PC-3 (cell line): ENCODE data around the gene SORBS2. TPM values are rescaled to one million over a fixed set of nuclear protein-coding genes. Genes with fewer than 3 reads are reported as not detected.

Source experiments
- ATAC-seq: fragments of 200-7000 bp; cut with Tn5 transposase; 2 replicates; pipeline ENCODE4 v1.9.1; 2020; ENCODE audit warnings: mild to moderate bottlenecking, moderate library complexity
- BruUV-seq: library from RNA; stranded (reverse); fragments of 400-500 nt; replicated peaks from 2 replicates; lab custom pipeline; 2021; lab: Mats Ljungman, UMichigan
- CTCF ChIA-PET: fragments of 300-600 bp; sonication (Branson Sonifier 250); formaldehyde crosslinking; loops from one replicate; lab custom pipeline; 2022; ENCODE audit warnings: antibody characterized with exemption; lab: Charles Lee
- POLR2A ChIA-PET: fragments of 300-600 bp; sonication (Branson Sonifier 250); formaldehyde crosslinking; loops from one replicate; lab custom pipeline; 2022; ENCODE audit warnings: antibody characterized with exemption; ENCODE audit not compliant: unreplicated experiment; lab: Charles Lee
- DNase-seq: peaks from one replicate; pipeline ENCODE4 v3.0.0-alpha.2; 2015
- H2AFZ ChIP-seq: fragments of 300-600 bp; sonication (generic); 2 replicates; pipeline ENCODE4 v1.6.0; 2016; ENCODE audit warnings: antibody characterized with exemption, low read length
- H3F3A ChIP-seq: fragments of 300-600 bp; sonication (generic); one replicate; pipeline ENCODE4 v1.6.0; 2017; ENCODE audit warnings: antibody characterized with exemption, low read length, control low read depth, mild to moderate bottlenecking; ENCODE audit not compliant: unreplicated experiment
- H3K27ac ChIP-seq: fragments of 300-600 bp; sonication (generic); 2 replicates; pipeline ENCODE4 v1.5.1; 2016; ENCODE audit warnings: mild to moderate bottlenecking, low read length
- H3K27me3 ChIP-seq: fragments of 300-600 bp; sonication (generic); 2 replicates; pipeline ENCODE4 v1.6.1; 2016; ENCODE audit warnings: low read length, mixed read lengths
- H3K36me3 ChIP-seq: fragments of 300-600 bp; sonication (generic); 2 replicates; pipeline ENCODE4 v1.6.1; 2016; ENCODE audit warnings: low read depth, mixed run types, low read length, mixed read lengths
- H3K4me1 ChIP-seq: fragments of 300-600 bp; sonication (generic); 2 replicates; pipeline ENCODE4 v1.5.1; 2016; ENCODE audit warnings: low read length; ENCODE audit not compliant: insufficient read depth
- H3K4me2 ChIP-seq: fragments of 300-600 bp; sonication (generic); 2 replicates; pipeline ENCODE4 v1.6.0; 2016; ENCODE audit warnings: low read length
- H3K4me3 ChIP-seq: fragments of 300-600 bp; sonication (generic); 2 replicates; pipeline ENCODE4 v1.5.1; 2016; ENCODE audit warnings: mild to moderate bottlenecking, low read length, mixed read lengths
- H3K79me2 ChIP-seq: fragments of 300-600 bp; sonication (generic); 2 replicates; pipeline ENCODE4 v1.6.1; 2017; ENCODE audit warnings: low read length, mixed read lengths
- H3K9ac ChIP-seq: fragments of 300-600 bp; sonication (generic); 2 replicates; pipeline ENCODE4 v1.6.0; 2016; ENCODE audit warnings: mild to moderate bottlenecking, low read length
- H3K9me2 ChIP-seq: fragments of 300-600 bp; sonication (generic); replicated peaks from 2 replicates; pipeline ENCODE4 v1.6.1; 2016; ENCODE audit warnings: mixed run types, low read length, mixed read lengths
- H3K9me3 ChIP-seq: fragments of 300-600 bp; sonication (generic); 2 replicates; pipeline ENCODE4 v1.6.1; 2016; ENCODE audit warnings: low read length, mixed read lengths
- H4K20me1 ChIP-seq: fragments of 300-600 bp; sonication (generic); 2 replicates; pipeline ENCODE4 v1.6.1; 2016; ENCODE audit warnings: low read length, mixed read lengths
- EZH2 ChIP-seq: fragments of 300-600 bp; sonication (generic); IDR thresholded peaks from one replicate; pipeline ENCODE4 v1.6.1; 2017; ENCODE audit warnings: antibody characterized with exemption, mild to moderate bottlenecking, low read length; ENCODE audit not compliant: unreplicated experiment
- EZH2phosphoT487 ChIP-seq: fragments of 300-600 bp; sonication (generic); IDR thresholded peaks from 2 replicates; pipeline ENCODE4 v1.6.1; 2018; ENCODE audit warnings: mild to moderate bottlenecking, antibody characterized with exemption, low read length, borderline replicate concordance
- intact Hi-C: fragments of 100-400 bp; cut with micrococcal nuclease; formaldehyde crosslinking; loops from 2 replicates; pipeline ENCODE4 v1.9.0; 2023
- total RNA-seq: library from RNA; depleted of rRNA; stranded (reverse); fragments of >200 nt; gene quantifications from 2 replicates; pipeline ENCODE4 v1.2.3, GENCODE V29; 2014
- TF ChIP-seq, protein P1 (sequence below): fragments of 300-600 bp; sonication (generic); conservative IDR thresholded peaks from 2 replicates; pipeline ENCODE4 v1.5.1; 2017; ENCODE audit warnings: antibody characterized with exemption, low read depth, mild to moderate bottlenecking, low read length

SORBS2 gene
- total RNA-seq, 1 experiment from 2014 or later: 3.6 TPM

DNA sequence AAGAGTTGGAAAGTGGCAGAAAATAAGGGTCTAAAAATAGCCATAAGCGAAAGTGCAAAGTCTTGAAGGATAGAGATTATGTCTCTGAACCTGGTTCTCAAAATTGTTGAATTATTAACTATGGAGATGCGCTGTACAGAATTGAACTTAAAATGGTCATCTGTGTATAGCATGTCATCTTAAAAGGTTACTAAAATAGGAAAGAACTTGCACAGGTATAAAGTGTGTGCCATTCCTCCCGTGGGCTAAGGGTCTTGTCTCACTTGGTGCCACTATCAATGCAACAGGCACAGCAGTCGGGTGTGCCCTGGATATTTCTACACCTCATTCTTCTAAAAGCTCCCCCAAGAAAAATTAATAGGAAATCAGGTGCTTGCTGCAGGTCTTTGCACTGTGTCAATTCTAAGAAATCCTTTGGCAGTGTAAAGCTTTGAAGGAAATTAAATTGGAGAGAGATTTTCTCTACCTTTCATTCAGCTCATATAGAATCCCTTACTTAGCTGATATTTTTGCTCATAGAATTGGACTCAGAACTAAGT lies 2.4 kb downstream of the SORBS2 start:
- ChIA-PET CTCF (no interaction called here), POLR2A (no interaction called here)
- H3K27me3 ChIP-seq: no peaks in the 10 kb centered on the region
- no peaks in the 10 kb centered on the region for H3K36me3 ChIP-seq
- no peaks in the 10 kb centered on the region for H3K79me2 ChIP-seq
- H3F3A ChIP-seq: no peaks in the 10 kb centered on the region
- no peaks in the 10 kb centered on the region for H3K9me3 ChIP-seq
- H4K20me1 ChIP-seq: no peaks in the 10 kb centered on the region
- no peak overlapping the region for H3K27ac ChIP-seq
- H3K9me2 ChIP-seq: no peaks in the 10 kb centered on the region
- no peaks in the 10 kb centered on the region for H3K4me1 ChIP-seq
- 0 out of 2 replicates have a peak overlapping the region, but pooled peaks have one; percentile 6 for H2AFZ ChIP-seq
- DNase-seq: no peak
- BruUV-seq: no TSS peak
- H3K4me3 ChIP-seq: 0 out of 2 replicates have a peak overlapping the region, but pooled peaks have one; percentile 22
- peak overlapping the region; percentile 95 for H3K4me2 ChIP-seq
- intact Hi-C loops: no loop called here
- H3K9ac ChIP-seq: no peak overlapping the region
- TF ChIP-seq EZH2 (no peak), EZH2phosphoT487 (no peak)
- TF ChIP-seq, protein P1, sequence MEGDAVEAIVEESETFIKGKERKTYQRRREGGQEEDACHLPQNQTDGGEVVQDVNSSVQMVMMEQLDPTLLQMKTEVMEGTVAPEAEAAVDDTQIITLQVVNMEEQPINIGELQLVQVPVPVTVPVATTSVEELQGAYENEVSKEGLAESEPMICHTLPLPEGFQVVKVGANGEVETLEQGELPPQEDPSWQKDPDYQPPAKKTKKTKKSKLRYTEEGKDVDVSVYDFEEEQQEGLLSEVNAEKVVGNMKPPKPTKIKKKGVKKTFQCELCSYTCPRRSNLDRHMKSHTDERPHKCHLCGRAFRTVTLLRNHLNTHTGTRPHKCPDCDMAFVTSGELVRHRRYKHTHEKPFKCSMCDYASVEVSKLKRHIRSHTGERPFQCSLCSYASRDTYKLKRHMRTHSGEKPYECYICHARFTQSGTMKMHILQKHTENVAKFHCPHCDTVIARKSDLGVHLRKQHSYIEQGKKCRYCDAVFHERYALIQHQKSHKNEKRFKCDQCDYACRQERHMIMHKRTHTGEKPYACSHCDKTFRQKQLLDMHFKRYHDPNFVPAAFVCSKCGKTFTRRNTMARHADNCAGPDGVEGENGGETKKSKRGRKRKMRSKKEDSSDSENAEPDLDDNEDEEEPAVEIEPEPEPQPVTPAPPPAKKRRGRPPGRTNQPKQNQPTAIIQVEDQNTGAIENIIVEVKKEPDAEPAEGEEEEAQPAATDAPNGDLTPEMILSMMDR: no peak
- no peak for ATAC-seq

DNA sequence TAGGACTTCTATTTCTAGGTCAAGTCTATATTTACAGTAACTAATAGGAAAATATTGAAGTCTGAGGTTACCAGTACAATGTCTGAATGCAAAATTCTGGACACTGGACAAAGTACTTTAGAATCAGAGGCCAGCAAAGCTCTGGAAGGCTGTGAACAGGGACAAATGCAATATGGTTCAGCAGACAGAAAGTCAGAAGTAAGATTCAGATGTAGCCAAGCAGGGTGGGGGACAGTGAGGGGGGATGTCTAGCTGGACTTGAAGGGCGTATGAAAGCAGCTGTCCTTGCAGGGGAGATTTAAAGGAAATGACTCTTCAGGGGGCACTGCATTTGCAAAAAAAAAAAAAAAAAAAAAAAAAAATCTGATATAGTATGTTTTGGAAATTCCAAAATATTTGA lies 2.9 kb downstream of the SORBS2 start:
- no peaks in the 10 kb centered on the region for H3K36me3 ChIP-seq
- CTCF ChIA-PET: no interaction called here

DNA sequence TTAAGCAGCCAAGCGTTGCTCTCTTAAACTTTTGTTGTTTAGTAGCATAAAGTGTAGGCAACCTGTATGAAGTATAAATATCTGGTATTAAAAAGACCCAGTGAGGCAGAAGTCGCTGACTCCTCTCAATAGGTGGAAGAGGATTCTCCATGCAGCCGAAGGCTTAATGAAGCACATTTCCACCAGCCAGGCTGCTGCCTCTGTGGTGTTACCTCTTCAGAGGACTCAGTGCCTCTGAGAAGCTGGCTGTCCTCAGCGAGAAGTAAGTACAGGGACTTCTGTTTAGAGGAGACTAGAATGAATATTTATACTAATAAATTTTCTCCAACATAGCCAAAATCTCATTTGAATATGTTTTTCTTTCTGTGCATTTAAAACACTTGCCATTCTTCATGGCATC lies 6.0 kb downstream of the SORBS2 start:
- intact Hi-C loops: no loop called here
- Histone ChIP-seq H4K20me1 (no peaks in the 10 kb centered on the region), H3F3A (no peaks in the 10 kb centered on the region), H3K9ac (no peak overlapping the region), H2AFZ (no peak overlapping the region), H3K27me3 (no peaks in the 10 kb centered on the region), H3K79me2 (no peaks in the 10 kb centered on the region), H3K4me1 (no peaks in the 10 kb centered on the region), H3K9me2 (no peaks in the 10 kb centered on the region), H3K36me3 (no peaks in the 10 kb centered on the region), H3K4me3 (no peak overlapping the region), H3K27ac (no peak overlapping the region), H3K9me3 (no peaks in the 10 kb centered on the region), H3K4me2 (no peak overlapping the region)
- CTCF ChIA-PET: no interaction called here
- no TSS peak for BruUV-seq
- POLR2A ChIA-PET: no interaction called here
- ATAC-seq (no peak), DNase-seq (no peak)
- TF ChIP-seq EZH2: no peak

More for the DNA sequence above, 2.9 kb downstream of the SORBS2 start:
- Histone ChIP-seq H3K4me2 (no peak overlapping the region; the same call in 1 of the 2 replicates), H3K79me2 (no peaks in the 10 kb centered on the region), H2AFZ (no peak overlapping the region), H3K4me1 (no peaks in the 10 kb centered on the region), H3K27ac (no peak overlapping the region), H3K9me2 (no peaks in the 10 kb centered on the region), H3K9ac (no peak overlapping the region), H3K9me3 (no peaks in the 10 kb centered on the region), H4K20me1 (no peaks in the 10 kb centered on the region), H3K4me3 (no peak overlapping the region), H3F3A (no peaks in the 10 kb centered on the region), H3K27me3 (no peaks in the 10 kb centered on the region)
- DNase-seq: no peak
- intact Hi-C loops: no loop called here
- POLR2A ChIA-PET: no interaction called here
- TF ChIP-seq, protein P1: no peak
- no peak for TF ChIP-seq EZH2
- no peak for TF ChIP-seq EZH2phosphoT487
- ATAC-seq: no peak
- no TSS peak for BruUV-seq
